Measurements from ENCODE around the gene PRCD. TPM values are rescaled to one million over a fixed set of nuclear protein-coding genes. Genes with fewer than 3 reads are reported as not detected.

PRCD gene
- total and polyA plus RNA-seq, 2 donors from 2014 or later: 2.2 TPM; not detected in 1

- no peak for FAIRE-seq
- intact Hi-C loops (cut with DNase I): no loop called here
- Histone ChIP-seq H3K27ac (ENCODE audit: low read depth in 2 of 2, low read length in 2 of 2) (no peak overlapping the region), H3K4me3 (ENCODE audit: low read length in 3 of 3) (no peak overlapping the region), H3K27me3 (ENCODE audit: control insufficient read depth, insufficient read depth, low read length) (peaks cover 11% of the 10 kb centered on the region), H3K4me1 (ENCODE audit: control insufficient read depth in 2 of 3, insufficient read depth in 2 of 3, low read depth in 1 of 3, low read length in 3 of 3) (peaks cover 0 to 6% (median 4%) of the 10 kb centered on the region in 3 donors), H3K36me3 (ENCODE audit: control insufficient read depth in 2 of 3, insufficient read depth in 3 of 3, low read length in 3 of 3) (no peaks in the 10 kb centered on the region), H3K9me3 (ENCODE audit: control insufficient read depth in 2 of 3, insufficient read depth in 1 of 3, low read length in 3 of 3) (no peaks in the 10 kb centered on the region), H3K9ac (ENCODE audit: low read length in 3 of 3) (no peak overlapping the region)
- DNase-seq: no peak
- no peak for TF ChIP-seq CTCF (IDR thresholded peaks at IDR 0.05; ENCODE audit: borderline replicate concordance, extremely low read depth, insufficient read depth)
Observed at GRCh38 chr17:76582660-76583059, 42.8 kb downstream of the PRCD start.

GRCh38 chr17:76584427-76585032 lies 44.7 kb downstream of the PRCD start:
- no peaks in the 10 kb centered on the region for H3K9me3 ChIP-seq (ENCODE audit: control insufficient read depth in 2 of 3, insufficient read depth in 1 of 3, low read length in 3 of 3)
- DNase-seq (peak in 2 of 5 donors; percentile 42 to 55), FAIRE-seq (no peak)
- peak overlapping the region in 1 of 2 donors; percentile 24 for H3K27ac ChIP-seq (ENCODE audit: low read depth in 2 of 2, low read length in 2 of 2)
- H3K4me3 ChIP-seq (ENCODE audit: low read length in 3 of 3): peak overlapping the region in 2 of 3 donors; percentile 37 to 68
- peaks cover 11% of the 10 kb centered on the region for H3K27me3 ChIP-seq (ENCODE audit: control insufficient read depth, insufficient read depth, low read length)
- no peaks in the 10 kb centered on the region for H3K36me3 ChIP-seq (ENCODE audit: control insufficient read depth in 2 of 3, insufficient read depth in 3 of 3, low read length in 3 of 3)
- intact Hi-C loops (cut with DNase I): no loop called here
- peak overlapping the region in 1 of 3 donors; percentile 61 for H3K9ac ChIP-seq (ENCODE audit: low read length in 3 of 3)
- H3K4me1 ChIP-seq (ENCODE audit: control insufficient read depth in 2 of 3, insufficient read depth in 2 of 3, low read depth in 1 of 3, low read length in 3 of 3): peaks cover 0 to 6% (median 4%) of the 10 kb centered on the region in 3 donors
- TF ChIP-seq CTCF (IDR thresholded peaks at IDR 0.05; ENCODE audit: borderline replicate concordance, extremely low read depth, insufficient read depth): no peak

GRCh38 chr17:76585033-76585648 lies 45.3 kb downstream of the PRCD start:
- H3K9ac ChIP-seq (ENCODE audit: low read length in 3 of 3): peak overlapping the region in 2 of 3 donors; percentile 61 to 64
- no peaks in the 10 kb centered on the region for H3K9me3 ChIP-seq (ENCODE audit: control insufficient read depth in 2 of 3, insufficient read depth in 1 of 3, low read length in 3 of 3)
- H3K27ac ChIP-seq (ENCODE audit: low read depth in 2 of 2, low read length in 2 of 2): peak overlapping the region in 1 of 2 donors; percentile 57
- H3K27me3 ChIP-seq (ENCODE audit: control insufficient read depth, insufficient read depth, low read length): peaks cover 14% of the 10 kb centered on the region
- intact Hi-C loops (cut with DNase I): no loop called here
- DNase-seq (peak in 3 of 5 donors; percentile 51 to 80 (median 62)), FAIRE-seq (no peak)
- H3K36me3 ChIP-seq (ENCODE audit: control insufficient read depth in 2 of 3, insufficient read depth in 3 of 3, low read length in 3 of 3): no peaks in the 10 kb centered on the region
- peak overlapping the region in 2 of 3 donors; percentile 68 to 71 for H3K4me3 ChIP-seq (ENCODE audit: low read length in 3 of 3)
- peaks cover 0 to 6% (median 4%) of the 10 kb centered on the region in 3 donors for H3K4me1 ChIP-seq (ENCODE audit: control insufficient read depth in 2 of 3, insufficient read depth in 2 of 3, low read depth in 1 of 3, low read length in 3 of 3)
- no peak for TF ChIP-seq CTCF (IDR thresholded peaks at IDR 0.05; ENCODE audit: borderline replicate concordance, extremely low read depth, insufficient read depth)
